GM18870 (cell line): ENCODE results near the gene AVPI1.
"Not testable (repeated sequence)": the region's sequence is repeated elsewhere in the genome, so short reads cannot be mapped to it uniquely, and the experiment has no call there.

Source experiments
- ATAC-seq: cut with Tn5 transposase; IDR thresholded peaks from one replicate; pipeline ENCODE4 v1.9.1; 2021; ENCODE audit warnings: moderate library complexity; ENCODE audit not compliant: unreplicated experiment

AVPI1 gene

GRCh38 chr10:97713339-97713825, 26.3 kb upstream of the AVPI1 start, which contains the start of gene MARVELD1:
MARVELD1 (plus strand) TSS chr10:97713730; CDS start chr10:97713877, 147 bp downstream.
- no peak for ATAC-seq

- ATAC-seq: no peak
These were observed 24.9 kb upstream of the AVPI1 start for GRCh38 chr10:97711640-97712572.

GRCh38 chr10:97708976-97709946, 22.2 kb upstream of the AVPI1 start:
- no peak for ATAC-seq

DNA sequence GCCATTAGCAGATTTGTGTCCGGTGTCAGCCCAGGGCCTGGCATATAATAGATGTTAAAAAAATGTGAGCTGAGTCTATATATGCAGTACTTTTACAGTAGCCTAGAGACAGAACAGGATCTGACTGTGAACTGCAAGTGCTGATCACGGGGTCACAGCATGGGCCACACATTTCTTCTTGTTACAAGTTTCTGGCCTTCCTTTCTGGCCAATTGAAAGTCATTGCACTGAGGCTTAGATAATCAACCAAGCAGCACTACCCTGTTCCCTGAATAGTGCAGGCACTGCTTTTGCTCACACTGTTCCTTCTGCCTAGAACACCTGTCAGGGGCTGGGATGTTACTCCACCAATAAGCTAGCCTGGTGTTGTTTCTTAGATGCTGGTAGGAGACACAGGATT, 21.1 kb upstream of the AVPI1 start:
- ATAC-seq: no peak

GRCh38 chr10:97707134-97707861, 20.3 kb upstream of the AVPI1 start:
- ATAC-seq: no peak

DNA sequence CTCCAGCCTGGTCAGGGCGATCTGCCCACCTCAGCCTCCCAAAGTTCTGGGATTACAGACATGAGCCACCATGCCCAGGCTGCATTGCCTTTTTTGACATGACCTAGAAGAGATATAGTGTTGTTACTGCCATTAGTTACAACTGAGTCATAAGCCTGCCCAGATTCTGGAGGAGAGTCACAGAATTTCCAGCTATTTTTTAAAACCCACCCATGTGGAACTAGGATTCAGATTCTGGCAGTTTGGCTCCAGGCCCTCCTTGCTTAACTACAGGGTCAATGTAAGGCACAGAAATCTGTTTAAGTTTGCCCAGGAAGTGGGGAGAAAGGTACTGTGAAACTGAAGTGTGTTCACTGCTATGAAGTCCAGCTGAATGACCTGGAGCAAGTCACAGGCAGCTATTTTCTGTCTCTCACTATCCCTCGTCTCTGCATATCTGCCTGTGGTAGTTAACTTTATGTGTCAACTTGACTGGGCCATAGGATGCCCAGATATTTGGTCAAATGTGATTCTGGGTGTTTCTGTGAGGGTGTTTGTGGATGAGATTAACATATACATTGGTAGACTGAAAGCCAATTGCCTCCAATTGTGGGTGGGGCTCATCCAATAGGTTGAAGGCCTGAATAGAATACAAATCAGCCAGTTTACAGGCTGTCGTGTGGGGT, 18.1 kb upstream of the AVPI1 start:
- no peak for ATAC-seq

DNA sequence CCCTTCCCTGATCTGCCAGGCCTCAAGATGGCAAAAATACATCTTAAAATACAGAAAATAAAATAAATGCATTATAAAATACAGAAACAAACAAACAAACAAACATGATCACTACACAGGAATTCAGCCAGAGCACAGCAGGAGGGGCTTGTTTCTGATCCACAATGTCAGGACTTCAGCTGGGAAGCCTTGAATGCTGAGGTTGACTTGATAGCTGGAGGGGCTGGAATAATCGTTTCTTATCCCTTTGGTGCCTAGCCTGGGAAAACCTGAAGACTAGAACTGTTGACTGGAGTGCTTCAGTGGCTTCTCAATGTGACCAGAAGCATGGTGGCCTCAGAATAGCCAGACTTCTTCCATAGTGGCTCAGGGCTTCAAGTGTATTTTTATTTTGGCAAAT, 17.3 kb upstream of the AVPI1 start:
- no peak for ATAC-seq

DNA sequence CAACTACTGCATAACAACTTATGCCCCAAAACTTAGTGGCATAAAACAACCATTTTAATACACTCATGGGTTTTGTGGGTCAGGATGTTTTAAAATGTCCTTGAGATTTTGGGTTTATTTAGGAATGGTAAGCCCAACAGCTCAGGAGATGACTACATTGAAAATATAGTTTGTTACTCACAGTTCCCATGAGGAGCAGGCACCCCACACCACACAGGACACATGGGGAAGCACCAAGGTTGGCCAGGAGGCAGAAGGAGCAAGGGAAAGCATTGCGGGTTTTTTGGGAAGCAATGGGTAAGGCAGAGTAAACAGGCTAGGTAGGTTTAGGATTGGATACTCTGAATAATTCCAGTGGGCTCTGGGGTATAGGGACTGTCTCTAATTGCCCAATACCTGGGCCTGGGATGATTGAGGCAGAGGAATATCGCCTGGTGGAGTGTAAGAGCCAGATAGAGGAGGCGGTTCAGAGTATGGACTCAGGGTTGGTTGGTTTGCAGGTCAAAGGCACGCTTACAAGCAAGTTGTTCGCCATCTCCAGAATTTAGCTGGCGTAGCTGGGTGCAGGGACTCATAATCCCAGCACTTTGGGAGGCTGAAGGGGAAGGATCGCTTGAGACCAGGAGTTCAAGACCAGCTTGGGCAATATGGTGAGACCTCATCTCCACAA, 16.5 kb upstream of the AVPI1 start:
- ATAC-seq: no peak

GRCh38 chr10:97701438-97702069, 14.5 kb upstream of the AVPI1 start:
- peak; percentile 76 for ATAC-seq

- not testable (repeated sequence) for ATAC-seq
These were observed 11.1 kb upstream of the AVPI1 start for GRCh38 chr10:97698072-97698655.

- ATAC-seq: no peak
These were observed 3.1 kb upstream of the AVPI1 start for GRCh38 chr10:97690133-97690532.

DNA sequence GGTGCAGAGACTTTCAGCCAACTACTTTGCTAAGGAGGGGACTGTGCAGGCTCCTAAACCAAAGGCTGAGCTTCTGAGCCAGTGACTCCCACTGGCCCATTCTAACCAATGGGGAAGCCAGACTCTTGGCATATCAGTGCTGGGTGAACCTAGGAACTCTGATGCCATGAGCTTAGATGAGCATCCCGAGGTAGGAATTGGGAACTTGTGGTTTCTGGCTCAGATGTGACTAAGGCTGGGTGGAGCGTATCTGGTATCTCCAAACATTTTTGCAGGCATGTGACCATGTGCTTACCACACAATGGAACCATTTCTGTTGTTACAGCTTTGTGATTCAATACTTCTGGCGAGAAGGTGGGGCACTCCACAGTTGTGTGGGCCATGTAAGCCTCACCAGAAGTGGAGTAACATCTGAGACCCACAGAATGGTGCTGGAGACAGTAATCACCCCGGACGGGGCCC, 2.5 kb upstream of the AVPI1 start:
- ATAC-seq: no peak

DNA sequence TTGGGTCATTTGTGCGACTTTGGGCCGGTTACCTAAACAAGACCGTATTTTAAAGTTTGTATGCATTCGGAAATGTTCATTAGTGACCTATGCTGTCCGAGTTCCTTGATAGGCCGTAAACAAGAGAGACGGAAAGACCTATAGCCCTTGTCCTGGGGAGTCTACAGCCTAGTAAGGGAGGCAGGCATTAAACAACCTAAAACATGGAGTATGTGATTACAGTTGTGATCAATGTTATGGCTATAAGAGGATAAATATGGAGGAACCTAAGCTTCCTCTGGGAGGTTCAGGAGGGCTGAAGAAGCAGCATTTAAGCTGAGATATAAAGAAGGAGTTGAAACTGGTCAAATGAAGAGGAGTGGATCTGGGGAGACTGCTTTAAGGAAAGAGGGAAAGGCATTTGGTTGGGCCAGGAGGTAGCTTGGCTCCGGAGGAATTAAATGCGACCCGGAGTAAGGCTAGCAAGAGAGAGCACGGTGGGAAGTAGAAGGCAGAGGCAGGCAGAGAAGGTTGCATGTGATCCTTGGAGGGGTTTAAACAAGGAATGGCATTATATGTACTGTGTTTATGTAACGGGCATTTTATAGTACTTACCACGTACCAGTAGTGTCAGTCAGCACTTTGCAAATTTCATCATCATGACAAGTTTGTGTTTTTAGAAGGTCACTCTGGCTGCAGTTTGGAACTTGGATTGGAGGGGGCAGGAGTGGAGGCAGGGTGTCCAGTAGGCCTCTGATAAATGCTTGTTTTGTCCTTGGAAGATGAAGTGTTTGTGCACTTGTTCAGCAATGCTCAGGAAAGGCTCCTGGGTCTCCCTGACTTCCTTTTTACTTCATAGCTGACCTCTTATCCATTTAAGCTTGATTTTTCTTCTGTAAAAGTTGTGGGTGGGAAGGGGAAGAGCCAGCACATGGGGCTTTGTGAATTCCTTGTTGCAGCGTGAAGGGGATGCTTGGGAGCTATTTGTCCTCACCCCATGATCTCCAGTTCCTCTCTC, 1.0 kb upstream of the AVPI1 start:
- no peak for ATAC-seq

- no peak for ATAC-seq
These were observed 610 bp downstream of the AVPI1 start for GRCh38 chr10:97686301-97686961.

- no peak for ATAC-seq
These were observed 1.6 kb downstream of the AVPI1 start for GRCh38 chr10:97685395-97685958.

DNA sequence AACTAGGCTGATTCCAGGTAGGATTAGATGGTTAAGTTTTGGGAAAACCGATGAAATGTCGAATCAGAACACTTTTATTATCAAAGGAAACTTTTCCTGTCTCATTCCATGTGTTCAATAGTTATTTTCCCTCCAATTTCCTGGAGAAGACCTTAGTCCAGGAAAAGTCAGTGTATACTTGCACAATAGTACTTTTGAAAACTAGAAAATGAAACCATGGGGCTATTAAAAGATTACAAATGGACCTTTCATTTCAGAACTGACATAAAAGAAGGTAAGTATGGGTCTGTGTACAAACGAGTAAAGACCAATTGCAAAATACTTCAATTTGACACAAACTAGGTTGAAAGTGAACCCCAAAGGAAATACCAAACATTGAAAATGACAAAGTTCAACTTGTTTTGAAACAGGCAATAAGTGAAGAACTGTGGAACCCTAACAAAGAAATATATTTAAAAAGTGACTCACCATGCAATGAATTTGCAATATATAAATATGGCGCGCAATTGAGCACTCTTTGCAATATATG, 2.1 kb downstream of the AVPI1 start:
- ATAC-seq: no peak
